Measurements from ENCODE around the gene ARMC7.
"Not testable (repeated sequence)": the region's sequence is repeated elsewhere in the genome, so short reads cannot be mapped to it uniquely, and the experiment has no call there.

Gene ARMC7

DNA sequence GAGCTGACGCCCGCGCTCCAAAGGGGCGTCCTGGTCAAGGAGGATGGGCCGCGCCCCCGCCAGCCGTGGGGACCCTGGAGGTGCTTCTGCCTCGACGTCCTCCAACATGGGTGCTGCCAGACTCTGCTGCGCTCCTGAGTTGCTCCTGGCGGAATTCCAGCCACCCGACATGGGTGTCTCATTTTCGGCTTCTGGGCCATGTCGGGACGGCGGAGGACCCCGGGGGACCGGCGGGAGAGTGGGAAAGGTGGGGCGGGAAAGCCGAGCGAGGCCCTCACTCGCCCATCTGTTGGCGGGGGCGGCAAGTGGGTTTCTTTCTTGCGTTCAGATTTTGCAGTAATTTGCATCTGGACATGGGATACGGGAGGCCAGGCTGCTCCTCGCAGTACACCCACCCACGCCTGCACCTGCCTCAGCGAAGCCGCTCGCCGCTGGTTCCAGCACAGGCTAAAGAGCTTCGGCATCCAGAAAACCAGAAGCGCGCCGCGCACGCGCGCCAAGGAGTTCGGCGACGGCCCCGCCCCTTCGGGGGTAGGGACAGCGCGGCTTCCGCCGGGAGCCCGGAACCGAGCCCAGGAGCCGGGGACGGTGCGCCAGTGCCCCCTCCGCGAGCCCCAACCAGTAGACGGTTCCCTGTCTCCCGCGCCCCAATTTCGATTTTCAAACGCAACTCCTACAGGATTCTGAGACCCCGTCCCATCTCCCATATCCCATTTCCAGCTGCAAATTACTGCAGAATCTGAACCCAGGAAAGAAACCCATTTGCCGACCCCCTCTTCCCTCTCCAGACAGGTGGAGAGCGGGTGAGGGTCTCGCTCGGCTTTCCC, at the start of gene ARMC7:
Gene ARMC7, plus strand, starts transcription at position 563 of the 827 bp plus-strand sequence. CDS start 320 bp downstream, outside the sequence.
- peak; percentile 92 for DNase-seq

DNA sequence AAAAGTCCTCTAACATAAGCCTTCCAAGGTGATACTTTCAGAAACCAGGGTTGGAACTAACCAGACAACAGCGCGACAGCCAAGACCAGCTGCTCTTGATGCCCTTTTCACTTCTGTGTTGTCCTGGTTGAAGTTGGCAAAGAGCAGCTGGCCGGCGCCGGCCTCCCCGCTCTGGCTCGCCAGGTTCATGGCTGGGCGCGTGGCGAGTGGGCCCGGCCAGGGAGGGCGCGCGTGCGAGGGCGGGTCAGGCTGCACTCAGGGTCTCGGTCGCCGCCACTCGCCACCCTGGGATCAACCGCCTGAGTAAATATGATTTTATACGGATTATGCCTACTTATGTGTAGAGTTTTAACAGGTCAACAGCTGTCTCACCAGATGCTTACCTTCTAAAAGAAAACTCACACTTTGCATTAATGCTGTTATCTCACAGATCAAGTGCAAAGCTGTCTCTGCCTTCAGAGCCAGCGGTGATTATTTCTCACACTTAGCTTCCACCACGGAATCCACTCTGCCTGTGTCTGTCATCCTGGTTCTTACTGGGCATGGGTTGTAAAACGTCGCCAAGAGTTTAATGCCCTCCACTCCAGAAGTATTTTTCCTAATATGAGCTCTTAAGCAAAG, 49.2 kb upstream of the ARMC7 start:
- no peak for DNase-seq

DNA sequence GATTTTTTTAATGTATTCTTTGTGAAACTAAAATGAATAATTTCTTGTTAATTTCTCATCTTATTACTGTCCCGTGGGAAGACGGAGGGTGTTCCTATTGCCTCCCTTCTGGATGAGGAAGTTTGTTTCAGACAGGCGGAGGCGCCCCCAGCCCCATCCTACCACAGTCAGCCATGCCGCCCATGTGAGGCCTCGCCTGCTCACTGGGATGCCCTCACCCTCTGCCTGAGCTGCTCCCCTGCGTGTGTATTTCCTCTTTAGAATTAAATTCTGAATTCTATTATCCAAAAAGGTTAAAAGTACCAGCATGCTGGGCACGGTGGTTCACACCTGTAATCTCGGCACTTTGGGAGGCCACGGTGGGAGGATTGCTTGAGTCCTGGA, 48.7 kb upstream of the ARMC7 start:
- no peak for DNase-seq

DNA sequence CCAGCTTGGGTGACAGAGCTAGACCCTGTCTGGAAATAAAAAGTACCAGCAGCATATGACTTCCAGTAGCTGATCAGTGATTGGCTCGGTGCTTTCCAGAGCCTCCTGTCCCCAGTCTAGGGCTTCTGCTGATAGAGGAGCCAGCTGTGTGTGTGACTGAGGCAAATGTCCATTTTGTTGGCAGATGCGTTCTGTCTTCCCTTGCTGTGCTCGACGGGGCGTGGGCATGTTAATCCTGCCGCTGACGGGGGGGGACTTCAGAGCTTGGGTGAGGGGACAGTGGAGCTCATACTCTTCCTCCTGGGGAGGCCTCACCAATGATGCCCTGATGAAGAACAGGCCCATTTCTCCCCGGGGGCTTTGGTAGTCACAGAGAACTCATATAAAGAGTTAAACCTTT, 48.2 kb upstream of the ARMC7 start:
- DNase-seq: no peak

DNA sequence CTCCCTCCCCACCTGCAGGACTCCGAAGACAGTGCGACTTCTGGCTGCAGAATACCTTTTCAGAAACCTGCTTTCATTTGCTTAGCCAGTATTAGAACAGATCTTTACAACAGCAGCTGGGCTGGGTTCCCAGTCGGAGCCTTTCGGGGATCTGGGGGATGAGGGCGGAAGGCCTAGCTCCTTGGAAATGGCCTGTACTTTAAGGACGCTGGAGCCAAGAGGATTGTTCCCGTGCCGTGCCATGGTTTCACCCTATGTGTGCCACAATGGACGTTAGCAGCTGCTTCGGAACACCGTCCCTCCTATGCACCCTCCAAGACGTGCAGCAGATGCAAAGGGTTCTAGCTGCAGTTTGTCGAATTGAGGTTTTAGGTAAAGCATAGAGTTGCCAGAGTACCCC, 46.6 kb upstream of the ARMC7 start:
- no peak for DNase-seq

DNA sequence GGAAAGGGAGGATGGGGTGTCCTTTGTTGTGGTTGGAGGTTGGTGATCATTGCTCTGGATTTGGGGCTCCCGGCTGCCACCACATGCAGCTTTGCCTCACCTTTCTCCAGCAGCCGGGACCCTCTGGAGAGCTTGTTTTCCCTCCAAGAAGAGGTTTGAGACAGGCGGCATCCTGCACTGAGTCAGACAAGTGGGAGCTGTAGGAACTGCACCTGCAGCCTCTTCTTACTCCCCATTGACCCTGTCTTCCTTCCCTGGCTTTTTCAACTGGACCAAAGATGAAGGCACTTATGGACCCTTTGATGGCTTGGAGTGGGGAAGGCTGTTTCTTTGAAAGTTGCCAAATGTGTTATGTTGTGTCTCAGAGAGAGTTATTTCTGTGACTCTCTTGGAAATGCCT, 46.1 kb upstream of the ARMC7 start:
- DNase-seq: no peak

DNA sequence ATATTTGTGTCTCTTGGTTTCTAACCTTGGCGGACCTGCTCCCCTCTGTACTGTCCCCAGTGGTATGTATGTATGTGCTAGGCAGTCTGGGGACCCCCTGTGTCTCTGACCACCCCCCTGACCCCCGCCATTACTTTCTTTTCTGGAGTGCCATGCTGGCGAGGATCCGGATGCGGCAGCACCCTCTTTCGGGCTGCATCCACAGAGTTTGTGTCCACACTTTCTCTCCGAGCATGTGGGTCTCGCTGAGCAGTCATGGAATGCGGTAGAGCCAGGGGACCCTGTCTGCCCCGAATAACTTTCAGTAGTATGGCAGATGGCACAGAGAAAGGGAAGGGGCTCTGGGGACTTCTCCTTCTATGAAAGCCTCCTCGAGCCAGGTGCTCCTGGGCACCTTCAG, 45.7 kb upstream of the ARMC7 start:
- DNase-seq: no peak

DNA sequence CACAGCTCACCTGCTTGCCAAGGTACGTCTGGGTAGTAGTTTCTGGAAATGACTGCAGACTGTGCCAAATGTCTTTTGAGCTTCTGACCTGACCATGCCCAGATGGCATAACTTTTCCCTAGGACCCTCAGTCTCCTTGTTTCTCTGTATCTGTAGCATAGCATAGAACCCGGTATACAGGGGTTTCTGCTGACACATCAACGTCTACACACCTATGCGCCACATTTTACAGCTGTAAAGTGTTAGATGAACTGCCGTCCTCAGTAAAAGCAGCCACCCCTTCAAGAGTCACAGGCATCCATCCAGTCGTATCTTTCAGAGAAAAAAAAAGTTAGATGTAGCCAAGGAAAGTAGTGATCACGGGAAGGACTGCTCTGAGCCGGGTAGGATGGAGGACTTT, 45.3 kb upstream of the ARMC7 start:
- no peak for DNase-seq

DNA sequence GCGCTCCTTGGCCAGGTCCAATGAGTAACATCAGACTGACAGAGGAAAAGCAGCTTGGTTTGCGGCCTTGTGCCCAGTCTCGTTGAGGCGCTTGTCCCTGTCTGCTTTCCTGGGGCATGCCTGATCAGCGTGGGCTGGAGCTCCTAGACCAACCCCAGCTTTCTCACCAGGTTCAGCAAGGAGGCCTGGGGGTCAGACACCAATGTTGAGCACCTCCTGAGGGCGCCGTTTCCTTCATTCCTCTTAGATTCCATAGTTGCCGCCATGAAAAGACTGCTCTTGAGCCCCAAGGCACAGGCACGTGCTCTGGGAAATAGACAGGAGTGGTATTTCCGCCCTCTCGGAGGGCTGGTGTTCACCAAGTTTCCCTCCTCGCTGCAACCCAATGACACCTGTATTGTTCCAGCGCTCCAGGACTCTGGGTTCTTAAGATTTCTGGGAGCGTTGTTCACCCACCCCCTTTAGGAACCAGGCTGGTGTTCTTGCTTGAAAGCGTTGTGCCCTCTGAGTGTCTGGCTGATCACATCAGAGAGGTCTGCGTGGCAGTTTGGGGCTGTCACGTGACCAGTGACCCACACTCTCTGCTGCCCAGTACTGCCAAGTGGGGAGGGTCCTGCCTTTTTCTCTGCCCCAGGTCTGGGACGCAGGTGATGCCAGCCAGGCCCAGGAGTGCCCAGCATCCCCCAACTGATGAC, 44.8 kb upstream of the ARMC7 start:
- no peak for DNase-seq

DNA sequence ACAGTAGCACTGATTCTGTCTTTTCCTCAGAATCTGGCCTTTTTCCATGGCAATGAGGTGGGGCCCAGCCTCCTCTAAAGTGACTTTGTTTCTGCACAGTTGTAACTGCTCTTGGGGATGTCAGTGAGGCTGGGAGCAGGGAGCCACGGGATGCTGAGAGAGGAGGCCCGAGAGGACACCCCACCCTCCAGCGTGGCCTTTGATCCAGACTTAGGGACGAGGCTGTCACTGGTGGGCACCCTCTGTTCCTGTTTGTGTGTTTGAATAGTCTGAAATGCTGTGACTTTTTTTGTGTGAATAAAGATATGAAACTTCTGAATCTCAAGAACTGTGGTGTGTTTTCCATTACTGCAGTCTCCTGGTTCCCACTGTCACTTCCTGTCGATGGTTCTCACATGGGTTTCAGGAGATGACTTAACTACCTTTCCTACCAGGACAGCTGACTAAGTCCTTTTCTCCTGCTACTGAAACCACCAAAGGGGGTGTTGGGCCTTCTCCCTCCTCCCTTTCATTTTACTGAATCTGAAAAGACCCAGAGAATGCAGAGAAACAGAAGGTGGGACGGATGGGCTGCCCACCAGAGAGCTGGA, 44.1 kb upstream of the ARMC7 start:
- DNase-seq: no peak

DNA sequence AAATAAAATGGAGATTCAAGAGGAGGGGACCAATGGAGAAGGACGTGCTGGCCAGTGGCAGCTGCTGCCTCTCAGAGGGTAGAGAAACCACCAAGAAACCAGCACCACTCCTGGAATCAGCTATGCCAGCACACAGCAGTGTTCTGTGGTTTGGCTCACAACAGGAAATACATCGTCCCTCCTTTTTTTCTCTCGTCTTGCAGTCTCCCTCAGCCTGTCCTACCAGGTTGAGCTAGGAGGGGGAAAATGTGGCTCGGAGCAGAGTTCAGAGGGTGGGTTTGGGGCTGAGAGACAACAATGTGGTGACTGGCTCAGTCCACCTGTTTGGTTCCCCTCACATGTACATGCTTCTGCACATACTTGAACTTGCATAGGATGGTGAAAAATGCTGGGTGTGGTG, 41.9 kb upstream of the ARMC7 start:
- no peak for DNase-seq

DNA sequence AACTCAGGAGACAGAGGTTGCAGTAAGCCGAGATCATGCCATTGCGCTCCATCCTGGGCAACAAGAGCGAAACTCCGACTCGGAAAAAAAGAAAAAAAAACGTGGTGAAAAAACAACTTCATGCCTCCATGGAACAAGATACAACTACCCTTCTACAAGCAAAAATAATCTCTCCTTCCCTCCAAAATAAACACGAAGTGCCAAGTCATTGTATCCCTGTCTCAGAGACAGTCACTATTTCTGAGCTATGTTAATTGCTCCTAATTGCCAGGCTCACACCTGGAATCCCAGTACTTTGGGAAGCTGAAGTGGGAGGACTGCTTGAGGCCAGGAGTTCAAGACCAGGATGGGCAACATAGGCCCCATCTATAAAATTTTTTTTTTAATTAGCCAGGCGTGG, 41.0 kb upstream of the ARMC7 start:
- no peak for DNase-seq

DNA sequence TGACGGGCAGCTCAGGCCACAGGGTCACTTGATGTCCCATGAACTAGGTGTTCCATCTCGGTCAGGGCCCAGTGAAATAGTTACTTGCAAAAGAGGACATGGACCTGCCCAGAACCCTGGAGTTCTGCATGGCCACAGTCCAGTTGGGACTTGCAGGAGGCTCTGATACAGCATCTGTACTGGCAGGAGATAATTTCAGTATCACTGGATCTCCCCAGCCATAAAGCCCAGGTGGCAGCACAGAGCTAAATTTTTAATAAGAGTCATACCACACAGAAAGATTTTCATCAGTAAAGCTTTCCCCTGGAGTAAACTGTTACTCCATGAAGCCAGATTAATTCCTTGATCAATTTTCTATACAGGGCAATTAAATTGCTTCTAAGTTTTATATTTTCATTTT, 40.0 kb upstream of the ARMC7 start:
- DNase-seq: no peak

DNA sequence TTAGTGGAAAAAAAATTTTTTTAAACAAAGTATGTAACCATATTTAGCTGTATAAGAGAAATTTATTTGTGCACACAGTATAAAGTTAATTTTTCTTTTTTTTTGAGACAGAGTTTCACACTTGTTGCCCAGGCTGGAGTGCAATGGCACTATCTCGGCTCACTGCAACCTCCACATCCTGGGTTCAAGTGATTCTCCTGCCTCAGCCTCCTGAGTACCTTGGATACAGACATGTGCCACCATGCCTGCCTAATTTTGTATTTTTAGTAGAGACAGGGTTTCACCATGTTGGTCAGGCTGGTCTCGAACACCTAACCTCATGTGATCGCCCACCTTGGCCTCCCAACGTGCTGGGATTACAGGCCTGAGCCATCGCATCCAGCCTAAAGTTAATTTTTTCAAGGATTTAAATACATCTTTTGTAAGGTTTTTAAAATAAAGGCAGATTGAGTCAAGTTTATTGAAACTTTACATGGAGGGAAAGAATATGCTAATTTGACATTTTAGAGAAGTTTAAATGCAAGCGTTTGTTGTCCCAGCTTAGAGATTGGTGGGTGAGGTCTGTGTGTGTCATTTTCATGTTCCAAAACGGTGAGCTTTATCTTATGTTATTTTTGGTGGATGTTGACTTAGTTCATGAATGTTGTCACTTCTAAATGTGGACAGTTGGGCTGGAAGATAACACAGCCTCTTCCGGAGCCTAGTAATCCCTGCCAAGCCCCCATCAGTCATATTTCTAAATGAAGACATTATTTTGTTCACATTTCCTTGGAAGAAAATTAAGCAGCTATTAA, 38.1 kb upstream of the ARMC7 start:
- not testable (repeated sequence) for DNase-seq

DNA sequence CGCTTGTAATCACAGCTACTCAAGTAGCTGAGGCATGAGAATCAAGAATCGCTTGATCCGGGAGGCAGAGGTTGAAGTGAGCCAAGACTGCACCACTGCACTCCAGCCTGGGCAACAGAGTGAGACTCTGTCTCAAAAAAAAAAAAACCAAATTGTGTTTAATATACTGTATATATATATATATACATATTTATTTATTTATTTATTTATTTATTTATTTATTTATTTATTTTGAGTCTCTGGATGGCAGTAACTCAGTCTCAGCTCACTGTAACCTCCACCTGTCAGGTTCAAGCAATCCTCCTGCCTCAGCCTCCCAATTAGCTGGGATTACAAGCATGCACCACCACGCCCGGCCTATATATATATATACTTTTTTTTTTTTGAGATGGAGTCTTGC, 36.9 kb upstream of the ARMC7 start:
- DNase-seq: not testable (repeated sequence)

DNA sequence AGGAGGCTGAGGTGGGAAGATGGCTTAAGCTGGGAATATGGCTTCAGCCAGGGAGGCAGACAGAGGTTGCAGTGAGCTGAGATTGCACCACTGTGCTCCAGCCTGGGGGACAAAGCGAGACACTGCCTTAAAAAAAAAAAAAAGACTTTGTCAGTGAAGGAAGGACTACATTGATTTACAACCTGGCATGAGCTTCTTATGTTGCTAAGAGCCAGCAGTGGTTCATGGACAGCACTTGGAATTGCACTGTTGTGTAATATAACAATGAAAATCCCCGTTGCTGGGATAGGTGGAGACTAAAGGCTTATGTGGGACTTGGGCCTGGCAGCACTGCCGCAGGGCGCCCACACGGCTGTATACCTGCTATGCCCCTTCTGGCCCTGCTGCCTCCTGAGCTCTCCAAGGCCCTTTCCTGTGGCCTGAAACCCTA, 36.1 kb upstream of the ARMC7 start:
- DNase-seq: no peak

DNA sequence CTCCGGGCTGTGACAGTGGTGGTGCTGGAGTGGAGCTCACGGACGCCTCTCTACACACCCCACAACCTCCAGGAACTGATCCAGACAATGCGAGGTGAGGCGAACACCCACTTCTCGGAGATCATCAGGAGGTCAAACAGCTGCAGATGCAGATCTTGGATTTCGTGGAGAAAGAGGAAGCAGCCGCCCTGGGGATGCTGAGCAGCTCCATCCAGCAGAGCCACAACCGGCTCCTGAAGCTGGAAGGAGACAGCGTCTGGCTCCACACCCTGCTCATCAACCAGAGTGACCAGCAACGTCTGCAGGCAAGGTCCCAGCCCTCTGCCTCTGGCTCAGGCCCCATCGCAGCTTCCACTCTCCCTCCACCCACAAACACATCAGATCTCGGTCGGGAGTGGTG, 35.2 kb upstream of the ARMC7 start:
- peak; percentile 83 for DNase-seq

DNA sequence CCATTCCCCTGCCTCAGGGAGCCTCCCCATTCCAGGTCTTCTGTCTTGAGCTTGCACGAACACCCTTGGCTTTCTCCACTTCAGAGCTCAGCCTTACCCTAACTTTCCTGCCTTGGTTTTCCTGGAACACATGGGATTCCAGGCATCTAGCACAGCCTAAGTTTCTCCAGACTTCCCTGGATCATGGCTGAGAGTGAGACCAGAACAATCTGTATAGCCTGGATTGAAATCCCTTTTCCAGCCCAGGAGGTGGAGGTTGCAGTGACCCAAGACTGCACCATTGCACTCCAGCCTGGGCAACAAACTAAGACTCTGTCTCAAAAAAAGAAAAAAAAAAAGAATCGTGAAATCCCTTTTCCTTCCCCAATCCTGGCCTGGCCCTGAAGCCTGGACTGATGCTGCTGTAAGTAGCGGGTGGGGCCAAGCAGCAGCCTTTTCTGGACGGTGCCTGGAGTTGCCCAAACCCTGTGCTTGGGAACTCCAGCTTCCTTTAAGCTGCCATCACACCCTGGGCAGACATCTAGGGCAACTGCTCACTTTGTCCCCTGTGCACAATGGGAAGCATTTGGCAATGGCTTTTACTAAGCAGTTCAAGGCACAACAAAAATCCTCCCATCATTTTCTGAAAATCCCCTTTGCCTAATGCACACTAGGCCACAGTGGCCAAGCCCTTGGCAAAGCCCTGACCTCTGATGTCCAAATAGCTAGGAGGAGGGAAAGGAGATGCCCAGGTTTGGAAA, 34.0 kb upstream of the ARMC7 start:
- DNase-seq: no peak

DNA sequence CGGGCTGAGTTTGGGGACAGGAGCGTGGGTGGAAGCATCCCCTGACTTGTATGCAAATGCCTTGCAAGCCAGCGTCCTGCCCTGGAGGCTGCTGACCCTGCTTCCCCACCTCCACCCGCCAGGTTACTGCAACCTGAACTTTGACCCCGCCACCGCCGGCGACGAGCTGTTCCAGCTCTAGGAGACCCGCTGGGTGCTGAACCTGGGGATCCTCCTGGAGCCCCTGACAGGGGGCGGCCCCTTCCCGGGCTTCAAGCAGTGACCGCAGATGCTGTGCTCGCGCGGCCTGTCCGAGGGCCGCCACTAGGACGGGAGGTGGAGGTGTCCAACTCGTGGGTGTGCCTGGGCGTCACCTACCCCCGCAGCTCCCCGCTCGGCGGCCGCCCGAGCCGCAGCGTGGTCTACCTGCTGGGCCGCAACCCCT, 32.7 kb upstream of the ARMC7 start:
- DNase-seq: no peak

DNA sequence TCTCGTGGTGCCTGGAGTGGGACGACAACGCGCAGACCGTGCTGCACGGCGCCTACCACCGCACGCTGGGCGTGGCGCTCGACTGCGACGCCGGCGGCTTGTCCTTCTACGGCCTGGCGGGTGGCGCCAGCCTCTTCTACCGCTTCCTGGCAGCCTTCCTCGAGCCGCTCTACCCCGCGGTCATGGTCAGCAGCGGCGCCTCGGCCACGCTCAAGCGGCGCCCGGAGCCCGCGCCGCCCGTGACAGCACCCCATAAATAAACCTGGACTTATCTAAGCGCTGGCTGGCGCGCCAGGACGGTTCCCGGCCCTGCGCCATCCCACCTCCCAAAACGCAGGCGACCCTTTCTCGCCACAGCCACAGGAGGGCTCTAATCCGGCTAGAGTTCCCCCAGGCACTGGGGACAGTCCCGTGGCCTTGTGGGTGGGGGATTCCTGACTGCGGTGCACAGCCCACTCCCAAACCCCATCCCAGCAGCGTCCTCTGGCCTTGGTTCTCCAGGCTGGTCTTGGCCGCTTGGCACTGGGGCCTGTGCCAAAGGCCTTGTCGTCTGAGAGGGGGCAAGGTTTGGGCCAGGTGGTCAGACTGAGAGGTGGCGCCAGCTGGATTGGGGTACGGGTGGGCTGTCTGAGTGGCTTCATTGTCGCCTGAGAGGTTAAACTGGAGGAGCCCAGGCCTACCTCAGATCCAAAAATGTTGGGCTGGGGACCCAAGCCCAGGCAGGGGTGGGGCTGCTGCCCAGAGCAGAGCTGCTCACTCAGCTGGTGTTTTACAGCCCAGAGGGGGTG, 32.1 kb upstream of the ARMC7 start:
- no peak for DNase-seq
